ENCODE measurements around the gene EMILIN3.
A peak's percentile ranks its signal among the peaks of the same experiment; 100 is the strongest.

The EMILIN3 gene

GRCh38 chr20:41352666-41353065 lies 14.0 kb downstream of the EMILIN3 start:
- H3K4me3 ChIP-seq (ENCODE audit: low read length), result no peak overlapping the region
- no peak for DNase-seq (ENCODE audit: low read depth, low spot score)

GRCh38 chr20:41352106-41352505 lies 14.5 kb downstream of the EMILIN3 start:
- DNase-seq (ENCODE audit: low read depth, low spot score), result no peak
- no peak overlapping the region for H3K4me3 ChIP-seq (ENCODE audit: low read length)

GRCh38 chr20:41350408-41350962 lies 16.1 kb downstream of the EMILIN3 start:
- no peak overlapping the region for H3K4me3 ChIP-seq (ENCODE audit: low read length)
- no peak for DNase-seq (ENCODE audit: low read depth, low spot score)

- H3K4me3 ChIP-seq (ENCODE audit: low read length), result no peak overlapping the region
- DNase-seq (ENCODE audit: low read depth, low spot score), result no peak
Measured at GRCh38 chr20:41349943-41350342, 16.7 kb downstream of the EMILIN3 start.

GRCh38 chr20:41349266-41349665 lies 17.4 kb downstream of the EMILIN3 start:
- no peak for DNase-seq (ENCODE audit: low read depth, low spot score)
- H3K4me3 ChIP-seq (ENCODE audit: low read length), result no peak overlapping the region

GRCh38 chr20:41348430-41349172 lies 18.0 kb downstream of the EMILIN3 start:
- DNase-seq (ENCODE audit: low read depth, low spot score), result no peak
- H3K4me3 ChIP-seq (ENCODE audit: low read length), result no peak overlapping the region

GRCh38 chr20:41347523-41348429 lies 18.8 kb downstream of the EMILIN3 start:
- no peak for DNase-seq (ENCODE audit: low read depth, low spot score)
- no peak overlapping the region for H3K4me3 ChIP-seq (ENCODE audit: low read length)

GRCh38 chr20:41345729-41346067 lies 20.9 kb downstream of the EMILIN3 start:
- DNase-seq (ENCODE audit: low read depth, low spot score), result no peak
- H3K4me3 ChIP-seq (ENCODE audit: low read length), result no peak overlapping the region

GRCh38 chr20:41344938-41345728 lies 21.5 kb downstream of the EMILIN3 start:
- H3K4me3 ChIP-seq (ENCODE audit: low read length), result no peak overlapping the region
- DNase-seq (ENCODE audit: low read depth, low spot score), result no peak

GRCh38 chr20:41344477-41344876 lies 22.1 kb downstream of the EMILIN3 start:
- H3K4me3 ChIP-seq (ENCODE audit: low read length), result no peak overlapping the region

GRCh38 chr20:41342474-41343464 lies 23.8 kb downstream of the EMILIN3 start:
- H3K4me3 ChIP-seq (ENCODE audit: low read length), result no peak overlapping the region
- DNase-seq (ENCODE audit: low read depth, low spot score), result no peak

More at GRCh38 chr20:41344477-41344876, 22.1 kb downstream of the EMILIN3 start:
- no peak for DNase-seq (ENCODE audit: low read depth, low spot score)

GRCh38 chr20:41340327-41341055 lies 26.1 kb downstream of the EMILIN3 start, which contains the start of gene LPIN3:
Gene LPIN3 (plus strand): TSS chr20:41340821. CDS start chr20:41345804, 4,983 bp downstream.
- H3K4me3 ChIP-seq (ENCODE audit: low read length), result no peak within 1 kb of the TSS
- DNase-seq (ENCODE audit: low read depth, low spot score), result no peak

GRCh38 chr20:41339957-41340326 lies 26.7 kb downstream of the EMILIN3 start:
- DNase-seq (ENCODE audit: low read depth, low spot score), result peak; percentile 40
- H3K4me3 ChIP-seq (ENCODE audit: low read length), result no peak overlapping the region

- DNase-seq (ENCODE audit: low read depth, low spot score), result no peak
- H3K4me3 ChIP-seq (ENCODE audit: low read length), result no peak overlapping the region
Measured at GRCh38 chr20:41336711-41337492, 29.7 kb downstream of the EMILIN3 start.

- DNase-seq (ENCODE audit: low read depth, low spot score), result no peak
- H3K4me3 ChIP-seq (ENCODE audit: low read length), result no peak overlapping the region
Measured at GRCh38 chr20:41335591-41335990, 31.0 kb downstream of the EMILIN3 start.

- no peak for DNase-seq (ENCODE audit: low read depth, low spot score)
- H3K4me3 ChIP-seq (ENCODE audit: low read length), result no peak overlapping the region
Measured at GRCh38 chr20:41334443-41335421, 31.9 kb downstream of the EMILIN3 start.

Measured in Jurkat, Clone E6-1 (cell line).